Stimulated activated CD4-positive, alpha-beta T cell treated with anti-CD3 and anti-CD28 coated beads, Interleukin-2, amount 100 ng/mL, for 4 hours (primary cell): Measurements from ENCODE around the gene SIK3.

ENCODE experiments used
- DNase-seq: peaks from one replicate; pipeline ENCODE4 v3.0.0-alpha.2; 2020; ENCODE audit warnings: low read depth

SIK3 gene

DNA sequence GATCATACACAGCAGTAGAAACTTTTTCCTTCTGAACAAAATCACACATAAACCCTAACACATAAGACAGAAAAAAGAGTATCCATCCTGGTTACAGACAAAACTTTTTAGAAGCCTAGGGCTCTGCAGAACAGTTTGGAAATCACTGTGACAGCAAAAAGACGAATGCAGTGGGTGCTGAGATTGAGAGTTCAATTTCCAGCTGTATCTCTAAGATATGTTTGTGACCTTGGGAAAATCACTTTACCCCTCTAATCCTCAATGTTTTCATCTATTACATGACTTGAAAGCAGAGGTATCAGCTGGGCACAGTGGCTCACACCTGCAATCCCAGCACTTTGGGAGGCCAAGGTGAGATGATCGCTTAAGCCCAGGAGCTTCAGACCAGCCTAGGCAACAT is 128.5 kb downstream of the SIK3 start:
- DNase-seq = no peak

DNA sequence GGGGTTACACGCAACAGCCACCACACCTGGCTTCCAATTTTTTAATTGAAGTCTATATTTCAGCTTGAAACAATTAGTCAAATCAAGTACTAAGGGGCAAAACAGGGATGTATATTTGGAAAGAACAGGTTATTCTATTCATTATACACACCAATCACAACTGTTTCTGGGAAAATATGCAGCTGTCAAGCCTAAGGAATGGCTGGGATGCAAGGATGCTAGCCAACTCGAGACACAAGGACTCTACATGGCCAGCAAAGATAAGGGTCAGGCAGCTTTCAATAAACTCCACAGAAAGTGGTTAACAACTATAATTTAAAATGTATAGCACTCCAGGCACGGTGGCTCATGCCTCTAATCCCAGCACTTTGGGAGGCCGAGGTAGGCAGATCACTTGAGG is 134.0 kb downstream of the SIK3 start:
- no peak for DNase-seq

DNA sequence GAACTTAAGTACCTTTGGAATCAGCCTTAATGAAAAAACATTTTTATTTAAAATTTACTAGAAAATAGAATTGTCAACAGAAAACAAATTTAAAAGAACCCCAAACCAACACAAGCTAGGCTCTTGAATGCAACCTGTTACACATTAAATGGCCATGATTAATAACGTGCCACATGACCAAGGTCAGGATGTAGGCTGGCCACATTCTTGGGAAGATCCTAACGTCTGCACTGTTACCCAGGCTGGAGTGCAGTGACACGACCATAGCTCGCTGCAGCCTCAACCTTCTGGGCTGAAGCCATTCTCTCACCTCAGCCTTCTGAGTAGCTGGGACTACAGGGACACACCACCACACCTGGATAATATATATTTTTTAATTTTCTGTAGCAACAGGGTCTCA is 134.4 kb downstream of the SIK3 start:
- no peak for DNase-seq

DNA sequence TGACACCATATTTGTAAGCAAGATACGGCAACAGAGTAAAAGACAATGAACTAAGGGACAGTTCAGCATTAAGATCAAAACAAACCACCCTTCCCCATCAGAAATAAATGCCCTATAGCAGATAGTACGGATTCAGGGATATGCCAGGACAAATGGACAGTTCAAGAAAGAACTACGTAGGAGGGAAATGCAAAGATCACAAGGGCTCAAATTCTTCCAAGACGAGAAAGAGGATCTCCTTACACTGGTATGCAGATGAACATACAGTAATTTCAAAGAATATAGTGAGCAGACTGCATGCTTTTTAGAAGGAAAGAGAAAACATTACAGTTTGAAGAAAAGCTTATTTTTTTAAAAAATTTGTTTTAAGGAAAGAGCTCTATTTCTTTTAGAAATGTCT is 136.1 kb downstream of the SIK3 start:
- no peak for DNase-seq

DNA sequence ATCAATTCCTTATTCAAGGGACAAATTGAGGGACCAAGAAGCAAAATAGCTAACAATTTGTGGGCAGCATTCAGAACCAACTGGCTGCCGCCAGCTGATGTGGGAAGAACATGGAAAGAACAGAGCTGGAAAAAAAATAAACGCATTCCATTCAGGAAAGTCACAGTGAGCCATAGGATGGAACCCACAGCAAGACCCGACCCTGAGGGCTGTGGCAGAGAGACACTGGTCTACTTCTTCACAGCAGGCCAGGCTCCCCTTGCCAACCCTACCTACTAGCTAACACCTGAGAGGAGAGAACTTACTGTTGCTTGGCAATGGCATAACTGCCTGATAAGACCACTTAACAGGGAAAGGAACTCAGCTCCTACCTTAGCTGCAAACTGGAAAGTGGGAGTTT is 137.3 kb downstream of the SIK3 start:
- DNase-seq = no peak

DNA sequence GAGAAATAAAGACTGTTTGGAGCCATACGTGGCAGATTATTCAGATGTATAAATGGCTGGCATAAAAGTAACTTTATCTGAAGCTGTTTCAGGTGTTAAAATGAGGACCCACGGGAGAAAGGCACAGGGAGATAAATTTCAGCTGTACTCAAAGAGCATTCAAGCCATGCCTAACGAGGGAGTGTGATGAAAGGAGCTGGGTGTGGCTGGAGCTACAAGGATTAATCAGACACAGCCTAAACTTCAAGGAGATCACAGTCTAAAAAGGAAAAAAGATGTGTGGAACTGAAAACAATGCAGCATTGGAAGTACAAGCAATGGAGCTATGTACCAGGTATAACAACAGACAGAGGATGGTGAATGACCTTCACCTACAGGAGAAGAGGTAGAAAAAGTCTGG is 140.0 kb downstream of the SIK3 start:
- DNase-seq = no peak

DNA sequence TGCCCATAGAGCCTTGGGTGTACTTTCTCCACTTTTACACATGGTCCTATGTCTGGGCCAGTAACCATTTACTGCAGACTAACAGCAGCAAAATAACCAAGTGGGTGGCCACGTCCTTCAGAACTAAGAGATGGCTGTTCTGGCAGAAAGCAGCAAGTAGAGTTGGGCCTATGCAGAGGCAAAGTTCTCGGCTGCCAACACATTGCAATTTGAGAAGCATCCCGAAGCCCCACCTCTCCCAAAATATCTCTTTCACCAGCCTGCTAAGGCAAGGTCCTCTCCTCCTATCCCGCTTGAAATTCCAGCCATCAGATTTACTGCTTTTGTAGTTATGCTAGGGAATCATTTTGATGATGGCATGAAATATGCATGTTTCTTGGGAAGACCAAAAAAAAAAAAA is 142.3 kb downstream of the SIK3 start:
- DNase-seq = no peak

DNA sequence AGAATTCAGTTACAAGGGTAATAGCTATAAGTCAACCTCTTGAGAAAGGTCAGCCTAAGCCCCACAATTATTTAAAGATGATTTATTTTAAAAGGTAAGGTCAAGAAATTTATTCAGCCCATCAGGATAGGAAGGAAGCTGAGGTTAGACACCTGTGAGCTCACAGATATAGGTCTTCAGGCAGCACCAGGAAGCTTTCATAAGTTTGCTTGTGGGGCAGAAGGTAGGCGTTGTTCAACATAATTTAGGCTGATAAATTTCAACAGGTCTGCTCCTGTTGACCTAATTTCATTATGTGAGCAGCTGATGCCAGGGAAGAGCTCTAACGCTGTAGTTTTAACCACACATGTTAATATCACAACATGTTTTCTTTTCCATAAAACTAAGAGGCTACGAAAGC is 142.7 kb downstream of the SIK3 start:
- DNase-seq = no peak

DNA sequence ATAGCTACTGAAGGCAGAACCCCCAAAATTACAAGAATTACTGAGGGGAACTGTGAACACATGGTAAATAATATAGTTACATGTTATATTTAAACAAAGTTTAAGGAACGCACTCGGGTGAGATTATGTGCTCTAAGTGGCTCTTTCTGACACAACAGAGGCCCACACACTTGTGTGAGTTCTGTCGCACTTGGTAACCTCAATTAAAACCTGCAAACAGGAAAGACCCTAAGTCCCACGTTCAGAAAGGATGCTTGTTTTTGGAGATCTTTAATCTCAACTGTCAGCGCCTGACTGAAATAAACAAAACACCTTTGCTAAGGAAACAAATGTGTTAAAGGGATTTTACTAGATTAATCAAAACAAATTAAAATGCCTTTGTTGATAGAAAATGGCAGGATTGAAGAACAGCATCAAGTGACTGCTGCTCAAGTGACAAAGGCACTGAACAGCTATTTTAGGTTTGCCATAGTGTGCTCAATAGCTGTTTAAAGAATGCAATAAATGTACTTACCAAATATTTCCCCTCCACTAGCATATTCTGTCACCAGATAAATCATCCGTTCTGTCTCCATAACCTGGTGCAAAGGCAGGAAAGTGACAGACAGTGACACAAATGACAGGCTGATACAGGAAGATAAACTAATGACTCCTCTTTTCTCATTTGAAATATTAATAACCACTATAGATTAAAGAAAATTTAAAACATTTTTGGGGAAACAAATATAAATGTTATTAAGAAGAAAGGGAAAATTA is 144.5 kb downstream of the SIK3 start:
- no peak for DNase-seq

DNA sequence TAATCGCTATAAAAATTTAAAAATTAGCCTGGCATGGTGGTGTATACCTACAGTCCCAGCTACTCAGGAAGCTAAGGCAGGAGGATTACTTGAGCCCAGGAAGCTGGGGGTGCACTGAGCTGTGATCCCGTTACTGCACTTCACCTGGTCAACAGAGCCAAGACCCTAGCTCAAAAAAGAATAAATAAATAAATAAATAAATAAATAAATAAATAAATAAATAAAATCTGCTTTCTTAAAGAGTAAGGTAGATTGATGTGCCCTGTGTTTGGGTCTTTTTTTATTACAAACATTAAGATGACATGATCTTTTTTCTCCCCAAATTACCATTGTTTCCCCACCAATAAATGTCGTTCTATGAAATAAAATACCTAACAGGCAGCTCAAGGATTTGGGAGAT is 146.5 kb downstream of the SIK3 start:
- no peak for DNase-seq

DNA sequence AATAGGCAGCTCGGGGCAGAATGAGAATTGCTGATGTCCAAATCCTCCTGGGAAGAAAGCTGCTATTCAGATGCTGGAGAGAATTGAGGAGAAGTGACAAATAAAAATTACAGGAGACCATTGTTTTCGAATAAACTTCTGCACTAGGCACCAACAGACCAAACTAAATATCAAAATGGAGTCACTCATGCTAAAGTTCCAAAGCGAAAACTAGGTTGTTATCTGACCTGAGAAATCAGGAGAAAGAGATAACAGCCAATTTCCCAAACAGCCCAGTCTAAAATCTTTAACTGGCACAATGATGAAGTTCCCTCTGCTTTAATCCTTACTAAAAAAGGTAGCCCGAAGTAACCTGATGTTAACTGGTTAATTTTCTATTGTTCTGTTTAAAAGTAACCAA is 148.0 kb downstream of the SIK3 start:
- DNase-seq = no peak

DNA sequence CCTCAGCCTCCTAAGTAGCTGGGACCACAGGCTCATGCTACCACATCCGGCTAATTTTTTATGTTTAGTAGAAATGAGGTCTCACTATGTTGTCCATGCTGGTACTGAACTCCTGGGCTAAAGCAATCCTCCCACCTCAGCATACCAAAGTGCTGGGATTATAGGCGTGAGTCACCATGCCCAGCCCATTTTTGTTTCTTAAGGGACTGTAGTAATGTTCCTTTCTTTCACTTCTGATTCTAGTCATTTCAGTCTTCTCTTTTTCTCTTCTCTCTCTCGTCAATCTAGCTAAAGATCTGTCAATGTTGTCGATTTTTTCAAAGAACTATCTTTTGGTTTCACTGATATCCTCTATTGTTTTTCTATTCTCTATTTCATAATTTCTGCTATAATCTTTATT is 149.8 kb downstream of the SIK3 start:
- no peak for DNase-seq

DNA sequence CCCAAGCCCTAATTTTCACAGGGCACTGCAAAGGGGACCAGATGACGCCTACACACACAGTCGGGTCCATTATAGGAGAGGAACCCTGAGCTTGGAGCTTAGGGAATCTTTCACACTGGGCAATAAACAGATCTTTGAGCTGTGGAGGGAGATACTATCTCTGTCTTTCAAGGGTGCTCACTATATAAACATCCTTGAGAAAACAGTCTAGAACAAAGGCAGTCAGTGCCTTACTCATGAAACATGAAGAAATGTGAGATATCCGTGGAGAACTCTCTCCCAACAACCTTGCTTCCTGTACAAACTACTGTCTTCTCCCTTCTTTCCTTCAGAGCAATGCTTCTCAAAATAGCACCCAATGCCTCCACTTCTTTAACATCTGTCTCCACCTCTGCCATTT is 151.8 kb downstream of the SIK3 start:
- DNase-seq = no peak

DNA sequence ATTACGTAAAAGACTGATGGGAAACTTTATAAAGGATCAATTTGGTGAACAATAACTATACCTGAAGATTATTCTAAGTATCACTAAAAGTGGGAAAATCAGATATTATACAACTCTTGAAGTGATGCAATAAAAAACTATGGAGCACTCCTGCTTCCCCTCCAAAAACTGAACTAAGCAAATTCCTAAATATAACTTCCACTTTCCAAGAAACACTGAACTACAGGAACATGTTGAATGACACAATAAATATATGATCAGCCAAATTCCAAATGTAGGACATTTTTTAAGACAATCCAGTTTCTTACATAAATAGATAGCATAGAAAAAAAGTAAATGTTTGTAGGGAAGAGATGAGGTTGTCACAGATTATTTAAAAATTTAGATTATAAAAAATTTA is 158.7 kb downstream of the SIK3 start:
- no peak for DNase-seq

DNA sequence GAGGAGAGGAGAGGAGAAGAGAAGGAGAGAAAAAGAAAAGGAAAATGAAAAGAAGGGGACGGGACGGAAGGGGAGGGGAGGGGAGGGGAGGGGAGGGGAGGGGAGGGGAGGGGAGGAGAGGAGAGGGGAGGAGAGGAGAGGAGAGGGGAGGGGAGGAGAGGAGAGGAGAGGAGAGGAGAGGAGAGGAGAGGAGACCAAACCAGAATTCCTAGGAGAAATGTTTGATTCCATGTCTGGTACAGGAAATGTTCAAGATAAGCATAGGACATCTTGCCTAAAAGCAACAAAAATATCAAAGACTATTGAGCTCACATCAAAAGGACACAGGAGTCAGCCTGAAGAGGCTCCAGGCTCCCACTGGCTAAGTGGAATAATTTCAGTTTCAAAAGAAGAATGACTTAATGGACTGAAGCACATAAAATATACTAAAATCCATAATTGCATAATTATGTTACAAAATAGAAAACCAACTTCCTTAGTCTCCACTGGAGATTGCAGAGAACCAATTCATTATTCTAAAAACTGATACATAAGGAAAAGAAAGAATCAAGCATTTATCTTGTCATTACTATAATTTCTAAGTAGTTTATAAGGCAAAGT is 159.7 kb downstream of the SIK3 start:
- no peak for DNase-seq

DNA sequence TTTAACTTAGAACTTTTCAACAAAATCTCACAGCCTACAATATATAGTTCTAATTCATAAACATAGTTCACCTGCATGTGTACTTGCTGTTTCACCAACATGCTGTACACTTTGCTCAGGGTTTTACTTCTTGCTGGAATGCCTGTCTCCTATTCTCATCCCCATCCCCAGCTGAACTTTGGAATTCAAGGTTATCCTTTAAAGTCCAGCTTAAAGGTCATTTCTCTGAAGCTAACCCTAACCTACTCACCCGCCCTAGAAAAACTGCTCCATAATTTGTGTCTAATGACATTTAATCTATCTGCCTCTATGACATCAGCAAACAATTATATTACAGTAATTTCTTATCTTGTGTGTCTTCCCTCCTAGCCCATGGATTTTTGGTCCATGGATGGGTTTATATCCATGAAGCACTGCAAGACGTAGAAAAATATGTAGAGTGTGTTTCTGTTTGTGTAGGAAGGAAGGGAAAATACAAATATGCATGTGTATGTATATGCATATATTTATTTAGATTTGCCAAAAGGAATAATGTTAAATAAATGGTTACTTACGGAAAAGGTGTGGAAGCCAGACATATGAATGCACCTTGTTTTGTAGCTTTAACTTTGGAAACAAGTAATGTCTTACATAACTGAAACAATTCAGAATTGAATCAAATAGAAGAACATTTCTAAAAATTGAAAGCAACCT is 161.3 kb downstream of the SIK3 start:
- no peak for DNase-seq

DNA sequence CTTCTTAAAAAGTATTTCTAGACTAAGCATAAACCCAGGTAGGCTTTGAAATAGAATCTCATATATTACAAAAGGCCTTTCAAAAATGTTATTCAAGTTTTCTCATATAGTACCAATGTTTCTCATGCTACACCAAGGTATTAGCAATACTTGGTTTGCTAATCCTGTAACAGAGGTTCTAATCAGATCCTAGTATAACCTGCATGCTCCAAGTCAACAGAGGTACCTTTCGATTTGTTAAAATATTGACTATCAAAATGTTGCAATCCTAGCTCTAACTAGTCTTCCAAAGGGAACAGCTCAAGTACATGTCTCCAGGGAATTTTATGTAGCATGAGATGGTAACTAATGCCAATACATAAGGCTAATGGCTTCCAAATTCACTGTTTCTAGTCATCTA is 162.7 kb downstream of the SIK3 start:
- DNase-seq = no peak

DNA sequence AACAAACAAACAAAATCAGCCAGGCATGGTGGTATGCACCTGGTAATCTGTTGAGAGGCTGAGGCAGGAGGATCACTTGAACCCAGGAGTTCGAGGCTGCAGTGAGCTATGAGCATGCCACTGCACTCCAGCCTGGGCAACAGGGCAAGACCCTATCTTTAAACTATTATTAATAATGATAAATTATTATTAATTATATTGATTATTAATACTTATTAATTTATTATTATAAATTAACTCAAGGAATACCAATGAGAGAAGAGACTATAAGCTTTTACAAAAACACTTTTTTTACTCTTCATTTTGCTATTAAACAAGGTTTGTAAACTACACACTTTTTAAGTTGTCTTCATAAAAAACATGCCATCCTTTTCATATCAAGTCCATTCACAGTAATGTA is 163.1 kb downstream of the SIK3 start:
- no peak for DNase-seq

DNA sequence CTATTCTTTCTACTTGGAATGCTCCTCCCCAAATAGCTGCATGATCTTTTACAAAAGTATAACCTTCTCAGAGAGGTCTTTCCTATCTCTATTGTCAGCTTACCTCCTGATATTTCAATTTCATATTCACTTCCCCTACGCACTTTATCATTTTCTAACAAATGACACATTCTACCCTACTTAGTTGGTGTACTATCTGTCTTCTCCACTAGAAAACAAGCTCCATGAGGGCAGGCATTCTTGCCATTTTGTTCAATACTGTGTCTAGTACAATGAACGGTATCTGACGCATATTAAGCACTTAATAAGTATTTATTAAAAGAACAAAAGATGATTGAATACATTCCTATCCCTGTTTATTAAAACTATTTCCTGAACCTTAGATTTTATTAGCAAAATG is 164.3 kb downstream of the SIK3 start:
- no peak for DNase-seq

DNA sequence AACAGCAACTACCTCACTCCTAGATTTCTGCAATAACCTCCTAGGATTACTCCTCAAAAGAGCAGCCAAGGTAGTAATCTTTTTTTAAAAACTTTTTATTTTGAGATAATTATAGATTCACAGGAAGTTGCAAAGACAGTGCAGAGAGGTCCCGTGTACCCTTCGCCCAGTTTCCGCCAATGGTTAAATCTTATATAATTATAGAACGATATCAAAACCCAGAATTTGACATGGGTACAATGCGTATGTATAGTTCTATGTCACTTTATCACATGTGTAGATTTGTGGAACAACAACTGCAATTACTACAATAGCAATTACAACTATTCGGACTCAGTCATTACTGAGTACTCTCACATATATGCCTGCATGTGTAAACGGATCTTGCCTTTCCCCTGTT is 166.0 kb downstream of the SIK3 start:
- DNase-seq = no peak

DNA sequence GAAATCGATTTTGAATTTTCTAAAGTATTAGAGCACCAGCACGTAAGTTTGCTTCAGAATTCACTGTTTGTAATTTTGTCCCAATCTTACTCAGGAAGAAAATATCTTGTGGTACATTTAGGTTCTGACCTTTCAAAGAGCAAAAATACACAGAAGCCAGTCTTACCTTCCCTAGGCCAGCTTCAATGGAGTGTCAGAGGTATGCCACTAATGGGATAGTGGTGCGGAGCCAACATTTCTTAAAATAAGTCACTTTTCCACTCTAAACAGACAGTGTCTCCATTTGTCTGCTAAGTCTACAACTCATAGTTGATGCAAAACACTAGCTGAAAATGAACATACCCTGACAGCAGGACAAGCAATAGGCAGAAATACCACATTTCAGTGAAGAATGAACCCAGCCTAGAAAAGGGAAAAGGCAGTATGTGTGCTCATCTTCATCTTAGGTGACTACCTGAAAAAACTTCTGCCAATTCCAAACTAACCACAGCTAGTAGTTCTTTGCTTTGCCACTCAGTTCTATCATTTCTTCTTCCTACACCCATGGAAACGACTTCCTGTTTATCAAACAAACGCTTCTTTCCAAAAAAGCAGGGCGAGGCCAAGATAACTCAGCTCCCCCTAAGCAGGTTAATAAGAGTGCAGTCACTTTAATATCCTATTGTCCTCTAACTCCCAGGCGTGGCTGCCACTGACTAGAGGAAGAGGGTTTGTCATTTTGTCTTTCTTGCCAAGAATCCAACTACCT is 166.8 kb downstream of the SIK3 start:
- no peak for DNase-seq

DNA sequence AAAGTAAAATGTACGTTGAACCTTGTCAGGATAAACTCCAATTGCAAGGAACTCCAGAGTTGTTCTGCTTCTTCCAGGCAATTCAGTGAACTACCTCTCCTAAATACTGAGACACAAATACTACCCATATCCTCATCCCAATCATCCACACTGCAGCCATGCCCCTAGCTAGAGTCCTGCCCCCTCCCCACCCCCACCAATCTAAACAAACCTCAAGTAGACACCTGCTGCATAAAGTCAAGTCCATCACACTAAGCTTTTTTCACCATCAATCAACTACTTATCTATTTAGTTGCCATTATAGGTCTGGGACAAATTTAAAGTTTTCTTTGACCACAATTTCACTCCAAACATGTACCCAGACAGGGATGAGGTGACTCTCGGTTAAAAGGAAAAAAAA is 167.6 kb downstream of the SIK3 start:
- no peak for DNase-seq

DNA sequence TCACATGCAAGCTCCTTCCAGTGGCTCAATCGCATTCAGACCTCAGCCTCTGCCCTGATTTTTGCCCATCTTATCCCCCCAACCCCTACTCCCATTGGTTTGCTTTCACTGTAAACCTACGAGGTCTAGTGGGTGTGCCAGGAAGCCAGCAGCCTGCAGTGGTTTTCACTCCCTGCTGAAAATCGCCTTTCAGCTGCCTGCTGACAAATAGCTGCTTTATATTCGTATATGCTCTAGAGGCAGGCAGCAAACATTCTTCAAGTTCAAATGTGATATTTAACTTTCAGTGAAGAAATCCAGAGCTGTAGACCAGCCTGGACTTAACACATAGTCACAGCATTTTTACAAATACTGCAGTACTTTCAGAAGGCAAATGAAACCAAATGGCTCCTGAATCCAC is 168.1 kb downstream of the SIK3 start:
- peak; percentile 15 for DNase-seq
